BJ (cell line): Measurements from ENCODE around the gene MICA. TPM values are rescaled to one million over a fixed set of nuclear protein-coding genes. Genes with fewer than 3 reads are reported as not detected.

Source experiments
- CTCF ChIA-PET: fragments of 350-600 bp; formaldehyde crosslinking; extraction: SDS; loops from one replicate; lab custom pipeline; 2021; ENCODE audit warnings: antibody characterized with exemption, inconsistent platforms; lab: Yijun Ruan, JAX
- POLR2A ChIA-PET: fragments of 300-600 bp; sonication (Branson Sonifier 250); formaldehyde crosslinking; extraction: SDS; loops from one replicate; lab custom pipeline; 2021; ENCODE audit warnings: antibody characterized with exemption; lab: Charles Lee
- DNase-seq: peaks from one replicate; pipeline ENCODE4 v3.0.0-alpha.2; 2011; ENCODE audit warnings: low read depth
- H3K27me3 ChIP-seq: 2 replicates; pipeline ENCODE4 v1.6.0; 2011; ENCODE audit warnings: low read length; ENCODE audit not compliant: control insufficient read depth, insufficient read depth
- H3K36me3 ChIP-seq: 2 replicates; pipeline ENCODE4 v1.5.1; 2011; ENCODE audit warnings: low read length; ENCODE audit not compliant: control insufficient read depth, insufficient read depth
- H3K4me3 ChIP-seq: 2 replicates; pipeline ENCODE4 v1.5.1; 2011; ENCODE audit warnings: low read depth, mild to moderate bottlenecking, control low read depth, low read length
- CTCF ChIP-seq: IDR thresholded peaks from 2 replicates; pipeline ENCODE4 v1.5.1; 2011; ENCODE audit warnings: low read depth, mild to moderate bottlenecking, control low read depth, inconsistent platforms, low read length, moderate library complexity; ENCODE audit not compliant: insufficient read depth
- polyA plus RNA-seq: library from polyadenylated mRNA; depleted of rRNA; stranded (reverse); fragments of >200 nt; gene quantifications from 2 replicates; pipeline ENCODE4 v1.2.3, GENCODE V29; 2011

The MICA gene
- polyA plus RNA-seq, 1 experiment: 96.1 TPM

- ChIA-PET POLR2A (no interaction called here), CTCF (interaction anchor here (1.4 to 2.6 kb wide), 2 partner anchors 28 to 218 kb away, joined by 4 to 12 read pairs; no protein-coding TSS in a partner anchor)
- no peak for TF ChIP-seq CTCF
These were observed 11.4 kb downstream of the MICA start for GRCh38 chr6:31414771-31415265.

GRCh38 chr6:31416394-31417014, 13.1 kb downstream of the MICA start:
- DNase-seq: no peak
- H3K4me3 ChIP-seq: no peak overlapping the region
- TF ChIP-seq CTCF: no peak
- H3K27me3 ChIP-seq: no peaks in the 10 kb centered on the region
- H3K36me3 ChIP-seq: peaks cover 28% of the 10 kb centered on the region
- CTCF ChIA-PET: interaction anchor here (1.2 to 2.6 kb wide), 2 partner anchors 19 to 26 kb away, joined by 3 to 12 read pairs; no protein-coding TSS in a partner anchor
- POLR2A ChIA-PET: no interaction called here

More at GRCh38 chr6:31414771-31415265, 11.4 kb downstream of the MICA start:
- Histone ChIP-seq H3K27me3 (no peaks in the 10 kb centered on the region), H3K36me3 (peaks cover 30% of the 10 kb centered on the region), H3K4me3 (no peak overlapping the region)
- DNase-seq: no peak

- Histone ChIP-seq H3K4me3 (no peak overlapping the region), H3K27me3 (no peaks in the 10 kb centered on the region), H3K36me3 (peaks cover 15% of the 10 kb centered on the region)
- DNase-seq: no peak
- no peak for TF ChIP-seq CTCF
- CTCF ChIA-PET: interaction anchor here (0.6 kb wide), 1 partner anchor 13 kb away, joined by 3 read pairs; no protein-coding TSS in a partner anchor
- POLR2A ChIA-PET: no interaction called here
These were observed 14.9 kb downstream of the MICA start for GRCh38 chr6:31418251-31418650.

- no peak for DNase-seq
- H3K36me3 ChIP-seq: peaks cover 10% of the 10 kb centered on the region
- POLR2A ChIA-PET: no interaction called here
- TF ChIP-seq CTCF: no peak
- no peaks in the 10 kb centered on the region for H3K27me3 ChIP-seq
- CTCF ChIA-PET: interaction anchor here (1.0 to 2.8 kb wide), 4 partner anchors 11 to 22 kb away, joined by 3 to 9 read pairs (median 4); no protein-coding TSS in a partner anchor
- H3K4me3 ChIP-seq: no peak overlapping the region
These were observed 16.4 kb downstream of the MICA start for GRCh38 chr6:31419842-31420241.

DNA sequence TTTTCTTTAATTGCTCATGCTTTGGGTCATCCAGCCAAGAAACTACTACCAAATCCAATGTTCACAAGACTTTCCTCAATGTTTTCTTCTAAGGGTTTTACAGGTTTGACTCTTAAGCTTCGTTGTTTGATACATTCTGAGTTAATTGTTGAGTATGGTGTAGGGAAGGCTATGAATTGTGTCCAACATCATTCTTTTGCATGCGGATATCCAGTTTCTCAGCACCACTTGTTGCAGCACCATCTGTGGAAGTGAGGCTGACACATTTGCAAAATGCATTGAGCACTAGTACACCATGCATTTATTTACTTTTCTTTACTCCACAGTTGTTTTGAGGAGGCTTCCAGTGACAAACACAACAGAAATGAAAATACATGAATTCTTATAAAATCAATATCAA, 17.2 kb downstream of the MICA start:
- Histone ChIP-seq H3K36me3 (peaks cover 8% of the 10 kb centered on the region), H3K4me3 (no peak overlapping the region), H3K27me3 (no peaks in the 10 kb centered on the region)
- TF ChIP-seq CTCF: no peak
- no peak for DNase-seq
- CTCF ChIA-PET: interaction anchor here (1.0 to 2.8 kb wide), 6 partner anchors 8 to 22 kb away, joined by 3 to 9 read pairs (median 3); no protein-coding TSS in a partner anchor
- POLR2A ChIA-PET: no interaction called here
